Peyer's patch (tissue), 4 donors: Measurements from ENCODE around the gene KIAA1755. TPM values are rescaled to one million over a fixed set of nuclear protein-coding genes. Genes with fewer than 3 reads are reported as not detected.

Experiments used
- DNase-seq, 3 donors: peaks; one replicate each; pipeline ENCODE4 v3.0.0-alpha.2; 2017 to 2019
- H3K27ac ChIP-seq, 4 donors: fragments of 200-600 bp; sonication (generic); one replicate each; pipeline ENCODE4 v1.5.1; 2016 to 2019
- H3K27me3 ChIP-seq, 2 donors: fragments of 200-600 bp; sonication (generic); one replicate each; pipeline ENCODE4 v1.5.1; 2019
- H3K36me3 ChIP-seq, 3 donors: fragments of 200-600 bp; sonication (generic); one replicate each; pipeline ENCODE4 v1.5.1; 2016 to 2019
- H3K4me1 ChIP-seq, 4 donors: fragments of 200-600 bp; sonication (generic); one replicate each; pipeline ENCODE4 v1.5.1; 2016 to 2019
- H3K4me3 ChIP-seq, 4 donors: fragments of 200-600 bp; sonication (generic); 1 replicate in 3 of 4; 2 replicates in 1 of 4; pipeline ENCODE4 v1.5.1; 2016 to 2019; ENCODE audit warnings: mild to moderate bottlenecking in 1 of 4
- H3K9me3 ChIP-seq, 4 donors: fragments of 200-600 bp; sonication (generic); one replicate each; pipeline ENCODE4 v1.5.1; 2016 to 2019; ENCODE audit warnings: mild to moderate bottlenecking in 1 of 4
- POLR2A ChIP-seq, 2 donors: fragments of 450-650 bp; IDR thresholded peaks; one replicate each; pipeline ENCODE4 v1.5.1; 2017; ENCODE audit warnings: antibody characterized with exemption in 2 of 2, mild to moderate bottlenecking in 2 of 2, moderate library complexity in 2 of 2
- total RNA-seq, 4 donors: library from RNA; depleted of rRNA; stranded (reverse); fragments of >200 nt; gene quantifications; one replicate each; pipeline ENCODE4 v1.1.0, GENCODE V29; 2016
- TF ChIP-seq, protein P1 (sequence below), 6 experiments: fragments of 450-650 bp in 4 of 6; fragments of 200-600 bp in 2 of 6; sonication (generic) in 1 of 6; IDR thresholded peaks; one replicate each; pipeline ENCODE4 v1.5.1; 2017 to 2019; ENCODE audit warnings: antibody characterized with exemption in 6 of 6, mild to moderate bottlenecking in 3 of 6, moderate library complexity in 1 of 6

The KIAA1755 gene
- total RNA-seq, 4 donors from 2014 or later: 0.35 to 4.1 (median 2.0) TPM

- no peak for TF ChIP-seq POLR2A (IDR thresholded peaks at IDR 0.05)
- TF ChIP-seq, protein P1, sequence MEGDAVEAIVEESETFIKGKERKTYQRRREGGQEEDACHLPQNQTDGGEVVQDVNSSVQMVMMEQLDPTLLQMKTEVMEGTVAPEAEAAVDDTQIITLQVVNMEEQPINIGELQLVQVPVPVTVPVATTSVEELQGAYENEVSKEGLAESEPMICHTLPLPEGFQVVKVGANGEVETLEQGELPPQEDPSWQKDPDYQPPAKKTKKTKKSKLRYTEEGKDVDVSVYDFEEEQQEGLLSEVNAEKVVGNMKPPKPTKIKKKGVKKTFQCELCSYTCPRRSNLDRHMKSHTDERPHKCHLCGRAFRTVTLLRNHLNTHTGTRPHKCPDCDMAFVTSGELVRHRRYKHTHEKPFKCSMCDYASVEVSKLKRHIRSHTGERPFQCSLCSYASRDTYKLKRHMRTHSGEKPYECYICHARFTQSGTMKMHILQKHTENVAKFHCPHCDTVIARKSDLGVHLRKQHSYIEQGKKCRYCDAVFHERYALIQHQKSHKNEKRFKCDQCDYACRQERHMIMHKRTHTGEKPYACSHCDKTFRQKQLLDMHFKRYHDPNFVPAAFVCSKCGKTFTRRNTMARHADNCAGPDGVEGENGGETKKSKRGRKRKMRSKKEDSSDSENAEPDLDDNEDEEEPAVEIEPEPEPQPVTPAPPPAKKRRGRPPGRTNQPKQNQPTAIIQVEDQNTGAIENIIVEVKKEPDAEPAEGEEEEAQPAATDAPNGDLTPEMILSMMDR (IDR thresholded peaks at IDR 0.05): no peak
- Histone ChIP-seq H3K9me3 (no peaks in the 10 kb centered on the region), H3K4me3 (no peak overlapping the region), H3K27me3 (no peaks in the 10 kb centered on the region), H3K27ac (no peak overlapping the region), H3K4me1 (peaks cover 0 to 10% (median 0%) of the 10 kb centered on the region in 4 donors), H3K36me3 (no peaks in the 10 kb centered on the region)
- peak in 2 of 3 donors; percentile 51 to 67 for DNase-seq
Observed at GRCh38 chr20:38173237-38174156, 87.0 kb downstream of the KIAA1755 start.

DNA sequence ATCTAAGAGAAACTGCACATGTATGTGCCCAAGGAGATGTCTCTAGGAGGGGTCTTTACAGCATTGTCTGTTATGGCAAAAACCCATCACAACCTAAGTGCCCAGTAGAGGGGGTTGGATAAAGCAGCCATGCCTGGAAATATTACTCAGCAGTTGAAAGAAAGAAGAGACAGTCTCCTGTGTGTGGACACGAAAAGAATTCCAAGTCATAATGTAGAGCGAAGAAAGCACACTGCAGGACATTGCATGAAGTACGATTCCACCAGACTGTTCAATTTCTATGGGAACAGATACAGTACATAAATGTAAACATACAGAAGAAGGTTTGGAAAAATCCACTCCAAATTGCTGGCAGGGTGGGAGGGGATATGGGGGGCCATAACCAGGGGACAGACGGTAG lies 88.1 kb downstream of the KIAA1755 start:
- Histone ChIP-seq H3K4me3 (no peak overlapping the region), H3K27ac (no peak overlapping the region), H3K9me3 (no peaks in the 10 kb centered on the region), H3K27me3 (no peaks in the 10 kb centered on the region), H3K4me1 (peaks cover 0 to 15% (median 0%) of the 10 kb centered on the region in 4 donors), H3K36me3 (no peaks in the 10 kb centered on the region)
- TF ChIP-seq, protein P1 (IDR thresholded peaks at IDR 0.05): no peak
- TF ChIP-seq POLR2A (IDR thresholded peaks at IDR 0.05): no peak
- DNase-seq: no peak

- no peak for DNase-seq
- no peak for TF ChIP-seq POLR2A (IDR thresholded peaks at IDR 0.05)
- TF ChIP-seq, protein P1 (IDR thresholded peaks at IDR 0.05): no peak
- no peak overlapping the region for H3K4me3 ChIP-seq
- no peaks in the 10 kb centered on the region for H3K36me3 ChIP-seq
- peaks cover 0 to 15% (median 0%) of the 10 kb centered on the region in 4 donors for H3K4me1 ChIP-seq
- H3K27me3 ChIP-seq: no peaks in the 10 kb centered on the region
- no peaks in the 10 kb centered on the region for H3K9me3 ChIP-seq
- peak overlapping the region in 2 of 4 donors; percentile 8 to 17 for H3K27ac ChIP-seq
Observed at GRCh38 chr20:38171675-38172043, 88.9 kb downstream of the KIAA1755 start.

DNA sequence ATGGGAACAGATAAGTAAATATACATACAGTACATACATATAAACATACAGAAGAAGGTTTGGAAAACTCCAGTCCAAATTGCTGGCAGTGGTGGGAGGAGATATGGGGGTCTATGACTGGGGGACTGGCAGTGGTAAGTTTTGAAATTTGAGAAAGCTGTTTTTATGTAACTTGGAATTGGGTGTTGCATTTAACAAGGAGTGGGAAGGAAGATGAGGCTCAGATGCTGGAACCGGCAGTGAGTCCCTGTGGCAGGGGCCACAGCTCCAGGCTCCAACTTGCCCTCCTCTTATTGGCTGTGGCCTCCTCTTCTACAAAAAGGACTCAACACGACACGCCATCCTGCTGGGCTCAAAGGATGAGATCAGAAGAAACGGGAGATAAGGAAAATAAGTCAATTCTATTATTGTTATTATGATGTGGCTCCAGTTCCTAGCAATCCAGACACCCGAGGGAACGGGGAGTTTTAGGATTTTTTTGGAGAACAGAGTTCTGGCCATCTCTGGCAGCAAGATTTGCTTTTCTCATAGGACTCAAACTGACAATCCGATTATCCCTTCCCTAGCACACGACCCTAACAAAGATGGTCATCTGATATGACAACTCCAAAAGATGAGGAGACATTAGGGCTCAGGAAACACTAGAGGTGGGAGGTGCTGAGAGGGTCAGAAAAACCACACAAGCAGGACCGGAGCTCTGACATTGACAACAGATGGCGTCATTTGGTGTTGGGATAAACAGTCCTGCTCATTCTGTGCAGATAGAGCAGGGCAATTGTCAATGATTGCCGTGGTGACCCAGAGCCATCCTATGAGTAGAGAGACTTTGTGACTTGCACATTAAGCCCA lies 89.5 kb downstream of the KIAA1755 start:
- peak overlapping the region in 2 of 4 donors; percentile 8 to 17 for H3K27ac ChIP-seq
- TF ChIP-seq POLR2A (IDR thresholded peaks at IDR 0.05): no peak
- TF ChIP-seq, protein P1 (IDR thresholded peaks at IDR 0.05): no peak
- H3K4me3 ChIP-seq: no peak overlapping the region
- H3K27me3 ChIP-seq: no peaks in the 10 kb centered on the region
- peaks cover 0 to 15% (median 0%) of the 10 kb centered on the region in 4 donors for H3K4me1 ChIP-seq
- no peaks in the 10 kb centered on the region for H3K9me3 ChIP-seq
- DNase-seq: no peak
- no peaks in the 10 kb centered on the region for H3K36me3 ChIP-seq

GRCh38 chr20:38170219-38170825 lies 90.2 kb downstream of the KIAA1755 start:
- TF ChIP-seq, protein P1 (IDR thresholded peaks at IDR 0.05): no peak
- TF ChIP-seq POLR2A (IDR thresholded peaks at IDR 0.05): no peak
- no peak for DNase-seq
- no peaks in the 10 kb centered on the region for H3K27me3 ChIP-seq
- H3K9me3 ChIP-seq: no peaks in the 10 kb centered on the region
- H3K4me1 ChIP-seq: peaks cover 0 to 21% (median 3%) of the 10 kb centered on the region in 4 donors
- no peak overlapping the region for H3K4me3 ChIP-seq
- no peaks in the 10 kb centered on the region for H3K36me3 ChIP-seq
- H3K27ac ChIP-seq: peak overlapping the region in 1 of 4 donors; percentile 8
